Measurements from ENCODE around the gene SH3PXD2A.
"Not testable (repeated sequence)": the region's sequence is repeated elsewhere in the genome, so short reads cannot be mapped to it uniquely, and the experiment has no call there.

SH3PXD2A gene

GRCh38 chr10:103614306-103615158, 240.8 kb downstream of the SH3PXD2A start:
- DNase-seq = no peak

- DNase-seq = no peak
These were observed 241.8 kb downstream of the SH3PXD2A start for GRCh38 chr10:103613616-103614015.

- no peak for DNase-seq
These were observed 242.7 kb downstream of the SH3PXD2A start for GRCh38 chr10:103612462-103613365.

- no peak for DNase-seq
These were observed 244.4 kb downstream of the SH3PXD2A start for GRCh38 chr10:103610921-103611511.

GRCh38 chr10:103610083-103610472, 245.3 kb downstream of the SH3PXD2A start:
- DNase-seq = no peak

- DNase-seq = no peak
These were observed 245.9 kb downstream of the SH3PXD2A start for GRCh38 chr10:103609231-103610082.

- not testable (repeated sequence) for DNase-seq
These were observed 247.3 kb downstream of the SH3PXD2A start for GRCh38 chr10:103608056-103608455.

GRCh38 chr10:103607051-103607450, 248.3 kb downstream of the SH3PXD2A start:
- not testable (repeated sequence) for DNase-seq

- not testable (repeated sequence) for DNase-seq
These were observed 249.3 kb downstream of the SH3PXD2A start for GRCh38 chr10:103606097-103606438.

- DNase-seq = no peak
These were observed 249.8 kb downstream of the SH3PXD2A start for GRCh38 chr10:103605359-103606096.

GRCh38 chr10:103603382-103603781, 252.0 kb downstream of the SH3PXD2A start:
- no peak for DNase-seq

GRCh38 chr10:103602852-103603155, 252.6 kb downstream of the SH3PXD2A start:
- no peak for DNase-seq

GRCh38 chr10:103602028-103602851, 253.1 kb downstream of the SH3PXD2A start:
- DNase-seq = no peak

- DNase-seq = no peak
These were observed 254.3 kb downstream of the SH3PXD2A start for GRCh38 chr10:103600956-103601569.

- DNase-seq = no peak
These were observed 255.1 kb downstream of the SH3PXD2A start for GRCh38 chr10:103600325-103600724.

- no peak for DNase-seq
These were observed 255.5 kb downstream of the SH3PXD2A start for GRCh38 chr10:103599907-103600306.

- no peak for DNase-seq
These were observed 256.2 kb downstream of the SH3PXD2A start for GRCh38 chr10:103599211-103599610.

GRCh38 chr10:103598654-103599115, 256.7 kb downstream of the SH3PXD2A start:
- DNase-seq = no peak

GRCh38 chr10:103597003-103597402, 258.4 kb downstream of the SH3PXD2A start:
- DNase-seq = no peak
